Uterus (tissue), 2 donors: ENCODE data around the gene MYLIP.

Source experiments
- POLR2A ChIP-seq, 2 donors: fragments of 450-650 bp; IDR thresholded peaks; one replicate each; pipeline ENCODE4 v1.6.1; 2016; ENCODE audit warnings: antibody characterized with exemption in 2 of 2, mild to moderate bottlenecking in 1 of 2, moderate library complexity in 1 of 2
- TF ChIP-seq, protein P1 (sequence below), 4 experiments: fragments of 200-600 bp in 2 of 4; fragments of 450-650 bp in 2 of 4; sonication (generic) in 2 of 4; IDR thresholded peaks; one replicate each; pipeline ENCODE4 v1.5.1; 2016 to 2019; ENCODE audit warnings: antibody characterized with exemption in 4 of 4, mild to moderate bottlenecking in 2 of 4, moderate library complexity in 1 of 4

DNA sequence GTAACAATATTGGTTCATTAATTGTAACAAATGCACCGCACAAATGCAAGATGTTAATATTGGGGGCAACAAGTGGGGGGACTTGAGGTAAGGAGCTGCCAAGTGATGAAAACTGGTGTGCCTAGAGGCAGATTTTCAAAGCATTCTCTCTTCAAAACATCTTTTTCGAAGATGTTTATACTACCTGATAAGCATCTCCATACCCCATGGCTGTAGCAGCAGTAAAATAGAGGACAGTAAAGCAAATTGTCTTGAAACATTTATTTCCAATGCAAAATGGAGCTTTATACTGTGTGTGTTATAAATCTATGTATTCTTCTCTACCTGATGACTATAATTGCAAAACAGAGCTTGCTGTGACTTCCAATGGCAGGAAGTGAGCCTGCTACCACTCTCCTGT is 42.5 kb downstream of the MYLIP start:
- TF ChIP-seq, protein P1, sequence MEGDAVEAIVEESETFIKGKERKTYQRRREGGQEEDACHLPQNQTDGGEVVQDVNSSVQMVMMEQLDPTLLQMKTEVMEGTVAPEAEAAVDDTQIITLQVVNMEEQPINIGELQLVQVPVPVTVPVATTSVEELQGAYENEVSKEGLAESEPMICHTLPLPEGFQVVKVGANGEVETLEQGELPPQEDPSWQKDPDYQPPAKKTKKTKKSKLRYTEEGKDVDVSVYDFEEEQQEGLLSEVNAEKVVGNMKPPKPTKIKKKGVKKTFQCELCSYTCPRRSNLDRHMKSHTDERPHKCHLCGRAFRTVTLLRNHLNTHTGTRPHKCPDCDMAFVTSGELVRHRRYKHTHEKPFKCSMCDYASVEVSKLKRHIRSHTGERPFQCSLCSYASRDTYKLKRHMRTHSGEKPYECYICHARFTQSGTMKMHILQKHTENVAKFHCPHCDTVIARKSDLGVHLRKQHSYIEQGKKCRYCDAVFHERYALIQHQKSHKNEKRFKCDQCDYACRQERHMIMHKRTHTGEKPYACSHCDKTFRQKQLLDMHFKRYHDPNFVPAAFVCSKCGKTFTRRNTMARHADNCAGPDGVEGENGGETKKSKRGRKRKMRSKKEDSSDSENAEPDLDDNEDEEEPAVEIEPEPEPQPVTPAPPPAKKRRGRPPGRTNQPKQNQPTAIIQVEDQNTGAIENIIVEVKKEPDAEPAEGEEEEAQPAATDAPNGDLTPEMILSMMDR (IDR thresholded peaks at IDR 0.05) = no peak
- no peak for TF ChIP-seq POLR2A (IDR thresholded peaks at IDR 0.05)
